Smooth muscle cell (in vitro differentiated cells): ENCODE measurements around the gene STEEP1. TPM values are rescaled to one million over a fixed set of nuclear protein-coding genes. Genes with fewer than 3 reads are reported as not detected.

Experiments used
- DNase-seq: peaks from one replicate; lab custom pipeline; 2025; ENCODE audit not compliant: unreplicated experiment; lab: John Stamatoyannopoulos, UW
- H2AFZ ChIP-seq: fragments of 200-600 bp; sonication (generic); 2 replicates; pipeline ENCODE4 v1.6.0; 2016; ENCODE audit warnings: antibody characterized with exemption, low read depth, mild to moderate bottlenecking
- H3F3A ChIP-seq: fragments of 200-600 bp; sonication (generic); 2 replicates; pipeline ENCODE4 v1.6.0; 2017; ENCODE audit warnings: antibody characterized with exemption, low read depth
- H3K27ac ChIP-seq: fragments of 200-600 bp; sonication (generic); 2 replicates; pipeline ENCODE4 v1.5.1; 2016; ENCODE audit warnings: low read depth, mild to moderate bottlenecking
- H3K27me3 ChIP-seq: fragments of 200-600 bp; sonication (generic); 2 replicates; pipeline ENCODE4 v1.6.1; 2016; ENCODE audit warnings: low read depth, mild to moderate bottlenecking
- H3K36me3 ChIP-seq: fragments of 200-600 bp; sonication (generic); 2 replicates; pipeline ENCODE4 v1.5.1; 2016; ENCODE audit warnings: low read depth
- H3K4me1 ChIP-seq: fragments of 200-600 bp; sonication (generic); 2 replicates; pipeline ENCODE4 v1.5.1; 2016; ENCODE audit warnings: low read depth
- H3K4me2 ChIP-seq: fragments of 200-600 bp; sonication (generic); 2 replicates; pipeline ENCODE4 v1.6.0; 2016; ENCODE audit warnings: mild to moderate bottlenecking
- H3K4me3 ChIP-seq: fragments of 200-600 bp; sonication (generic); 2 replicates; pipeline ENCODE4 v1.5.1; 2016; ENCODE audit warnings: mild to moderate bottlenecking
- H3K79me2 ChIP-seq: fragments of 200-600 bp; sonication (generic); 2 replicates; pipeline ENCODE4 v1.6.0; 2016; ENCODE audit warnings: low read depth, mild to moderate bottlenecking
- H3K9ac ChIP-seq: fragments of 200-600 bp; sonication (generic); 2 replicates; pipeline ENCODE4 v1.6.0; 2016; ENCODE audit warnings: low read depth
- H3K9me3 ChIP-seq: fragments of 200-600 bp; sonication (generic); replicated peaks from 2 replicates; pipeline ENCODE4 v1.5.1; 2016; ENCODE audit warnings: low read depth
- H4K20me1 ChIP-seq: fragments of 200-600 bp; sonication (generic); 2 replicates; pipeline ENCODE4 v1.6.0; 2016; ENCODE audit warnings: low read depth
- CTCF ChIP-seq: fragments of 200-600 bp; sonication (generic); IDR thresholded peaks from 2 replicates; pipeline ENCODE4 v1.5.1; 2017; ENCODE audit warnings: borderline replicate concordance, mild to moderate bottlenecking, antibody characterized with exemption; ENCODE audit not compliant: insufficient read depth, poor library complexity, severe bottlenecking
- WGBS: methylation state at CpG from one replicate; pipeline ENCODE4 v1.1.7; 2016; ENCODE audit warnings: low lambda C conversion rate; 5-methylcytosine and 5-hydroxymethylcytosine counted together
- polyA plus RNA-seq: library from polyadenylated mRNA; unstranded; fragments of >200 nt; fragmentation: Nextera tagmentation; extraction: Ambion mirVana; gene quantifications from 2 replicates; pipeline ENCODE4 v1.2.1, GENCODE V29; 2016
- total RNA-seq: library from RNA; depleted of rRNA; stranded (reverse); fragments of >200 nt; gene quantifications from 2 replicates; pipeline ENCODE4 v1.2.3, GENCODE V29; 2014

The STEEP1 gene
- total and polyA plus RNA-seq, 2 experiments from 2014 or later, result 9.8 to 20.6 TPM

- Histone ChIP-seq H3K27me3 (no peaks in the 10 kb centered on the region), H3K9me3 (no peaks in the 10 kb centered on the region), H3K27ac (no peak overlapping the region), H3K4me2 (no peak overlapping the region), H3K4me1 (no peaks in the 10 kb centered on the region), H2AFZ (no peak overlapping the region), H3F3A (no peaks in the 10 kb centered on the region), H3K9ac (no peak overlapping the region), H3K4me3 (no peak overlapping the region), H4K20me1 (no peaks in the 10 kb centered on the region), H3K36me3 (no peaks in the 10 kb centered on the region), H3K79me2 (no peaks in the 10 kb centered on the region)
- DNase-seq, result no peak
- TF ChIP-seq CTCF, result no peak
- WGBS, result 48% methylated on average over 2 of the region's 2 CpGs
Measured at GRCh38 chrX:119503484-119503861, 61.7 kb downstream of the STEEP1 start.

GRCh38 chrX:119502727-119503483, 62.3 kb downstream of the STEEP1 start:
- Histone ChIP-seq H3K4me3 (no peak overlapping the region), H2AFZ (no peak overlapping the region)
- WGBS, result 76% methylated on average over 11 of the region's 11 CpGs

GRCh38 chrX:119501511-119502148, 63.6 kb downstream of the STEEP1 start:
- no peaks in the 10 kb centered on the region for H4K20me1 ChIP-seq
- no peak overlapping the region for H3K27ac ChIP-seq
- no peaks in the 10 kb centered on the region for H3K36me3 ChIP-seq
- no peaks in the 10 kb centered on the region for H3K4me1 ChIP-seq
- H3F3A ChIP-seq, result no peaks in the 10 kb centered on the region
- no peak overlapping the region for H3K9ac ChIP-seq
- H3K4me3 ChIP-seq, result no peak overlapping the region
- 76% methylated on average over 7 of the region's 7 CpGs for WGBS
- no peak overlapping the region for H3K4me2 ChIP-seq
- no peaks in the 10 kb centered on the region for H3K27me3 ChIP-seq
- DNase-seq, result no peak
- TF ChIP-seq CTCF, result no peak
- H3K9me3 ChIP-seq, result no peaks in the 10 kb centered on the region
- H3K79me2 ChIP-seq, result no peaks in the 10 kb centered on the region
- no peak overlapping the region for H2AFZ ChIP-seq

More at GRCh38 chrX:119502727-119503483, 62.3 kb downstream of the STEEP1 start:
- H3K36me3 ChIP-seq, result no peaks in the 10 kb centered on the region
- no peaks in the 10 kb centered on the region for H3F3A ChIP-seq
- H4K20me1 ChIP-seq, result no peaks in the 10 kb centered on the region
- no peaks in the 10 kb centered on the region for H3K27me3 ChIP-seq
- H3K9me3 ChIP-seq, result no peaks in the 10 kb centered on the region
- no peak overlapping the region for H3K27ac ChIP-seq
- no peak for DNase-seq
- H3K4me1 ChIP-seq, result no peaks in the 10 kb centered on the region
- no peak overlapping the region for H3K9ac ChIP-seq
- H3K79me2 ChIP-seq, result no peaks in the 10 kb centered on the region
- no peak for TF ChIP-seq CTCF
- H3K4me2 ChIP-seq, result no peak overlapping the region
